GM21528 (cell line): ENCODE measurements around the gene AMH.

Experiments
- ATAC-seq: cut with Tn5 transposase; IDR thresholded peaks from one replicate; pipeline ENCODE4 v1.9.1; 2021; ENCODE audit warnings: mild to moderate bottlenecking, moderate library complexity; ENCODE audit not compliant: unreplicated experiment, low FRiP score

The AMH gene

DNA sequence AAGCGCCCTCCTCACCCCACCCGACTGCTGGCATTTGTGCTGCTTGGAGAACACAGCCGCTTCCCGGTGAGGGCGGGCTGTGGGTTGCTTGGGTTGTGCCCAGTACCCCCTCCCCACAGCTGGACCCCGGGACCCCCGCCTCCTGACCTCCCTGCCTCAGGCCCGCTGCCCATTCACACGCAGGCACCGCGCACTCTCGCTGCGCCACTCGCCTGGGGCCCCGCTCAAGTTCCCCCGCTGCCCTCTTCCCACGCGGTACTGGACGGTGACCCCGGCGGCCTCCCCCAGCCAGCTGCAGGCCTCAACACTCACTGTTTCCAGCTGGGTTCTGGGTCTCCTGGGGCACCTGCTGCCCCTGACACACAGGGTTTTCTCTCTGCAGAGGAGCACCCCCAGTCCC lies 29.4 kb upstream of the AMH start:
- no peak for ATAC-seq

DNA sequence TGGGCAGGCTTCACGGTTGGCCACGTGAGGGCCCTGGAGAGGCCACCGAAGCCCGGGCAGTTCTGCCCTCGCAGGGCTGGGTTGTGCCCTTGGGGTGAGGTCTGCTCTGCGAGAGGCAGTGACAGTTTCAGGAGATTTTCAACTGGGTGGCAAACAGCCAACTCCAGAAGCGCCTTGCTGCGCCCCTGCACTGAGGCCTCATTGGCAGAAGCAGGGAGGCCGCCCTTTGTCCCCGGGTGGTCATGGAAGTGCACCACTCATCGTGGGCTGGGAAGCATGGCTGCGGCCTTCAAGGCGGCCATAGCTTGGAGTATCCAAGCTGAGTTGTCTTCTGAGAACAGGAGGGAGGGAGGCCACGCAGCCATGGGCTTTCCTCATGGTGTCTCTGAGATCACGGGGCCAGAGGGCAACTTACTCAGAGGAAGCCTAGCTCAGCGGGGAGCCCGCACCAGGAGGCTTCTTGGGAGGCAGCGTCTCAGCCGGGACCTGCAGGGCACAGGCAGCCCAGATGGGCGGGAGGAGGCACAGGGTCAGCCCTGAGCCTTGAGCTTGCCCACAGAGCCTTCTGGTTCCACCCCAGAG lies 27.8 kb upstream of the AMH start:
- ATAC-seq = no peak

DNA sequence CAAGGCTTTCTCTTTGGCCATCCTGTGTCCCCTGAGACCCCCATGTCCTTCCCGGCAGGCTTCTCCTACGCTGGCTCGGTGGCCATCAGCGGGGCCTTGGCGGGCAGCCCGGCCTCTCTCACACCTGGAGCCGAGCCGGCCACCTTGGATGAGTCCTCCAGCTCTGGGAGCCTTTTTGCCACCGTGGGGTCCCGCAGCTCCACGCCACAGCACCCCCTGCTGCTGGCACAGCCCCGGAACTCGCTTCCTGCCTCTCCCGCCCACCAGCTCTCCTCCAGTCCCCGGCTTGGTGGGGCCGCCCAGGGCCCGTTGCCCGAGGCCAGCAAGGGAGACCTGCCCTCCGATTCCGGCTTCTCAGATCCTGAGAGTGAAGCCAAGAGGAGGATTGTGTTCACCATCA lies 27.2 kb upstream of the AMH start:
- no peak for ATAC-seq

DNA sequence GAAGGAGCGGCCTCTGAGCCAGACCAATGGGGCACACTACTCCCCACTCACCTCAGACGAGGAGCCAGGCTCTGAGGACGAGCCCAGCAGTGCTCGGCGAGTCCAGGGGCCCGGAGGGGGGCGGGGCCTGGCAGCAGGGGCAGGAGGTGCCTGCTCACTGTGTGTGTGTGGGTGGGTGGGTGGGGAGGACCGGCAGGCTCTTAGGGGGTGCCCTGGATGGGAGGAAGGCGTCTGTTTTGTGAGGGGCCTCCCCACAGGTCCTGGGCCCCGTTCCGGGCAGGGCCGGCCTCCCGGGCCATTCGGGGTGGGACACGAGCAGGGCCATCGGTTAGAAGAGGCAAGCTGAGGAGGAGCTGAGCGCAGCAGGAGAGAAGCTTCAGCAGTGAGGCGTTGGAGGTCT lies 25.7 kb upstream of the AMH start:
- no peak for ATAC-seq

DNA sequence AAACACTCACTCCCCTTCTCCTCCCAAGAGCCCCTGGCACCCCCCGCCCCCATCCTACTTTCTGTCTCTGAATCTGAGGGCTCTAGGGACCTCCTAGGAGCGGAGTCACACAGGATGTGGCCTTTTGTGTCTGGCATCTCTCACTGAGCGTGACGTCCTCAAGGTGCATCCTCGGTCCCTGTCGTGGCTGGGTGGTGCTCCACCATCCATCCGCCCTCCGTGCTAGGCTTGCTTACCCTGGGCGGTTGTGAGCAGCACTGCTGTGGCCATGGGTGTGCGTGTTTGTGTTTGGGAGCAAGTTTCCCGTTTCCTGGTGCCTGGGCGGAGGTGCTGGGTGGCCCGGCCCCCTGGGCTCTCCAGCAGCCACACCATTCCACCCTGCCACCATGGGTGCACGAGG lies 25.2 kb upstream of the AMH start:
- ATAC-seq = no peak

DNA sequence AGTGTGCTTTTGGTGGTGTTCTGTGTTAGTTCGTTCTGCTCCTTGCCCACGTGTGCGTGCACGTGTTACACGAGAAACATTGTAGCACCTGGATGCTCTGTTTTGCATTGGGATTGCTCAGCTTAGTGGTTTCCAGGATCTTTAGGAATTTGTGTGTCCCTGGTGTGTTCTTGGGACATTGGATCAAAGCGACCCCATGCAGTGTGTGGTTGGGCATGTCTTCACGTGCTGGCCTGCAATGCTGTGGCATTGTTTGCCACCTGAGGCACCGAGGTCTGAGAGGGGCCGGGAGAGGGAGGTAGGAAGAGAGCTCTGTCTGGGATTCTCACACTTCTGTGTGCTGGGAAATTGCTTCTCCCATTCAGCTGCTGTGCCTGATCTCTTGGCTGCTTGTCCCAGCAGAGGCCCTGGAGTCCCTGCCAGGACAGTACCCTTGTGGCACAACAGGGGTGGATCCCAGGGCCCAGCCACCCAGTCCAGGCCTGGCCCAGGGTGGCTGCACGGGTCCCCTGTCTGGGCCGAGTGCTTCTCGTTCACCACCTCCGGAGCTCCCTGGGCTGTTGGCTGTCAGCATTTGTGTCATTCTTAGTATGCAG lies 24.3 kb upstream of the AMH start:
- ATAC-seq = no peak

DNA sequence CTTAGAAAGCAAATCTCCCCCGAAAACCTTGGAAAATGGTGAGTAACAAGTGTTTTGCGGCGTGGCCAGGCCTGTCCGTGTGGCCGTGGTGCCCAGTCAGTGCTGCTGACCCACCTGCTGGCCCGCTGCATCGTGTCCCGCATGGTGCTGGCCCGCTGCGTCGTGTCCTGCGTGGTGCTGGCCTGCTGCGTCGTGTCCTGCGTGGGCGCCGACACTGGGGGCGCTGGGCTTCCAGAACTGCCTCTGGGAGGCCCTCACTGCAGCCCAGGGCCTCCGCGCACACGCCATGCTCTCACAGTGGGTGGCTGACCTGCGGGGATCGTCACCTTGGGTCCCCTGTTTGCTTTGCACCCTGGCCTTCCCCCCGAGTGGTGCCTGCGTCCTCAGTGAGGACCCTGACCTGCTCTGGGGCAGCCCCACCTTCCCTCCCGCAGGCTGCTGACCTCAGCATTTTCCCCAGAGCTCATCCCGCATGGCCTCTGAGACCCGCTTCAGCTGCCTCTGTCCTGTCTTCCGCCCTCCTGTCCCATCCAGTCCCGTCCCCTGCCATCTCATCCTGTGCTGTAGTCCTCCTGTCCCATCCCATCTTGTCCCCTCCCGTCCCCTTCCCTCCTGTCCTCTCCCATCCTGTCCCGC lies 23.6 kb upstream of the AMH start:
- no peak for ATAC-seq

DNA sequence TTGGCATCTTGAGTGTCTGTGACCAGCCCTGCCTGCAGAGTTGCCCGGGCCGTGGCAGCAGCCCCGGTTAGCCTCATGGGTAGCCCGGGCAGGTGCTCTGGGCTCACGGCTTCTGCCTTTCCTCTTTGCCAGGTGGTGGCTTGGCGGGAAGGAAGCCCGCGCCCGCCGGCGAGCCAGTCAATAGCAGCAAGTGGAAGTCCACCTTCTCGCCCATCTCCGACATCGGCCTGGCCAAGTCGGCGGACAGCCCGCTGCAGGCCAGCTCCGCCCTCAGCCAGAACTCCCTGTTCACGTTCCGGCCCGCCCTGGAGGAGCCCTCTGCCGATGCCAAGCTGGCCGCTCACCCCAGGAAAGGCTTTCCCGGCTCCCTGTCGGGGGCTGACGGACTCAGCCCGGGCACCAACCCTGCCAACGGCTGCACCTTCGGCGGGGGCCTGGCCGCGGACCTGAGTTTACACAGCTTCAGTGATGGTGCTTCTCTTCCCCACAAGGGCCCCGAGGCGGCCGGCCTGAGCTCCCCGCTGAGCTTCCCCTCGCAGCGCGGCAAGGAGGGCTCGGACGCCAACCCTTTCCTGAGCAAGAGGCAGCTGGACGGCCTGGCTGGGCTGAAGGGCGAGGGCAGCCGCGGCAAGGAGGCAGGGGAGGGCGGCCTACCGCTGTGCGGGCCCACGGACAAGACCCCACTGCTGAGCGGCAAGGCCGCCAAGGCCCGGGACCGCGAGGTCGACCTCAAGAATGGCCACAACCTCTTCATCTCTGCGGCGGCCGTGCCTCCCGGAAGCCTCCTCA lies 22.9 kb upstream of the AMH start:
- no peak for ATAC-seq

DNA sequence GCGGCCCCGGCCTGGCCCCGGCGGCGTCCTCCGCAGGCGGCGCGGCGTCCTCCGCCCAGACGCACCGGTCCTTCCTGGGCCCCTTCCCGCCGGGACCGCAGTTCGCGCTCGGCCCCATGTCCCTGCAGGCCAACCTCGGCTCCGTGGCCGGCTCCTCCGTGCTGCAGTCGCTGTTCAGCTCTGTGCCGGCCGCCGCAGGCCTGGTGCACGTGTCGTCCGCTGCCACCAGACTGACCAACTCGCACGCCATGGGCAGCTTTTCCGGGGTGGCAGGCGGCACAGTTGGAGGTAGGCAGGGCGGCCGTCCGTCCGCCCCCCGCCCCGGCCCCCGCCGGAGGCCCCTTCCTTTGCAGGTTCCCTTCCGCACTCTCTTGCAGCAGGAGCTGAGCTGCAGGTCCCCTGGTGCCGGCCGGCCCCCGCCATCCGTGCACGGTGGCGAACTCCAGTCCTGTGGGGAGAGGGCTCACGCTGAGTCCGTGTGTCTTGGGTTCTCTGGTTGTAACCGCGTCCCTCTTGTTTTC lies 22.2 kb upstream of the AMH start:
- no peak for ATAC-seq

DNA sequence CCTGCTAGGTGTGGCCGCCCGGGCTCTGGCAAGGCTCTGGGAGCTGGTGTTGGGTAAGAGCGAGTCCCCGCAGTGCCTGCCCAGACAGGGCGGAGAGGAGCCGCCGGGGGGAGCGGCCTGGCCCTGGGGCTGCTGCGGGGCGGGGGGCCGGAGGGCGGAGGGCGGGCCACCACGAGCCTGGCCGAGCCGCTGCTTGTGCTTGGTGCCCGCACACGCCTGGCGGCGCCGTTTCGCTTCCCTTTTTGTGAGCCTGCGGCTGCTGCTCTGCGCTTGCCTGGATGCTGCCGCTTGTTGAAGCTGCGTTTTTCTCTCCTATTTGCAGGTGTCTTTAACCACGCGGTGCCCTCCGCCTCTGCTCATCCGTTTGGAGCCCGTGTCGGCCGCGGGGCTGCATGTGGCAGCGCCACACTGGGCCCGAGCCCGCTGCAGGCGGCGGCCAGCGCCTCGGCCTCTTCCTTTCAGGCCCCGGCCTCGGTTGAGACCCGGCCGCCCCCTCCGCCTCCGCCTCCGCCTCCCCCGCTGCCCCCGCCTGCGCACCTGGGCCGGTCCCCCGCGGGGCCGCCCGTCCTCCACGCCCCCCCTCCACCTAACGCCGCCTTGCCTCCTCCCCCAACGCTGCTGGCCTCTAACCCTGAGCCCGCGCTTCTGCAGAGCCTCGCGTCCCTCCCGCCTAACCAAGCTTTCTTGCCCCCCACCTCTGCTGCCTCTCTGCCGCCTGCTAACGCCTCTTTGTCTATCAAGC lies 21.5 kb upstream of the AMH start:
- ATAC-seq = no peak

DNA sequence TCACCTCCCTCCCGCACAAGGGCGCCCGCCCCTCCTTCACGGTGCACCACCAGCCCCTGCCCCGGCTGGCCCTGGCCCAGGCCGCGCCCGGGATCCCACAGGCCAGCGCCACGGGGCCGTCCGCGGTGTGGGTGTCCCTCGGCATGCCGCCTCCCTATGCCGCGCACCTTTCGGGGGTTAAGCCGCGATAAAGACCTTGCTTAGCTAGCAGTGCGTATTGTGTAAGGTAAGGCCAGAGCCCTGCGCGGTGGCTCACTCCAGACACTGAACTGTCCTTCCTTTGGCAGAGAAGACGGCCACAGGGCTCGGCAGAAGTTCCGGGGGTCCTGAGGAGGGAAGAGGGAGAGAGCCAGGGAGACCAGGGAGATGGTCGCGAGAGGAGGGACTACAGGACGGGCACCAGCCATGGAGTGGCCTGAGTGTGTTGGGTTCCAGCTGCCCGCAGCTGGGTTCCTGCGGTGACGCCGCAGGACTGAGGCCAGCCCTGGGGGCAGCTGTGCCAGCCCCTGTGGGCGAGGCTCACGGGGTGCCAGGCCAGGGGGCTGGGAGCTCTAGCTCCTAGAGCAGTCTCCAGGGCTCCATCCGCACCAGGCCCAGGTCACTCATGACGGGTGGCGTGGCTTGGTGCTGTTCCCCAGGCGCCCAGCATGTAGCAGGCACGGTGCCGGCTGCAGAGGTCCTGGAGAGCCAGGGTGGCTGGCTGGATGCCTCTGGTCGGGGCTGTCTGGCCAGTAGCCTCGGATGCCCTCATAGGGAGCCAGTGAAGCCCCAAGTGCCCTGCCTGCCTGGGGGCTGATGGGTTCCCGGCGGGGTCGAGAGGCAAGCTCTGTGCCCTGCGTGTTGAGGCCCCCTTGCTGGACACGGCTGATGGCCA lies 20.7 kb upstream of the AMH start:
- ATAC-seq = no peak

DNA sequence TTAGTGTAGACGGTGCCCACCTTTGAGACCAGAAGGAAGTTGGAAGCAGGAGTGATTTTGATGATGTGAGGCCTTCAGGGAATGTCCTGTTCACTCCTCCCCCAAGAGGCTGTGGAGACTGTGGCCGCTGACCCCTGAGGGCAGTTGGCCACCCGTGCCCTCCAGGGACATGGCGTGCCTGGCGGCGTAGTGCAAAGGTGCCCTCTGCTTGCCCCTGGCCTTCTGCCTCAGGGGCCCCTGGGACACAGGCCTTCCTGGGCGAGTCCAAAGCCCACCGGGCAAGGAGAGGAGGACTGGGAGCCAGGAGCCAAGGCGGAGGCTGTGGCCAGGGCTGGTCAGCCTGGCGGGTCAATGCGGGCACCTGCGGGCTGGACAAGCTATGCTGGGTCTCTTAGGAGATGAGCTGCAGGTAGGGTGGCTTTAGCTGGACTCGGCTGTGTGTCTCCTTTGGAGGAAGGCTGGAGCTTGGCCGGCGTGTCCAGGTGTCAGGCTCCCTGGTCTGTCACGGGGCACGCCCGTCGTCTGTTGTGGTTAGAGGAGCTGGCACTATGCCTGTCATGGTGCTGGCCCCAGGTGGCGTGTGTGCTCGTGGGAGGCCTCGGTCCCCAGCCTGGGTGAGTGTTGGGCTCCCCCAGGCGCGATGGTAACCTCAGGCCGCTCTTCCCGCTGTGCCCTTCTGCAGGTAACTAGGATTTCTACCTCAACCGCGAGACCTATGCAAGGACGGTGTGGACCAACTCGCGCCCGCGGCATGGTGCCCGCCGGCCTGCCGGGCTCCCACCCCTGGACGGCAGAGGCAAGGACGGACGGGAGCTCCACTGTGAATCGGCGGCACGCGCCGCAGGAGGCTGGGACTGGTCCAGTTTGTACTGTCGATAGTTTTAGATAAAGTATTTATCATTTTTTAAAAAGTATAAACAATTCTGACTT lies 19.8 kb upstream of the AMH start:
- no peak for ATAC-seq

DNA sequence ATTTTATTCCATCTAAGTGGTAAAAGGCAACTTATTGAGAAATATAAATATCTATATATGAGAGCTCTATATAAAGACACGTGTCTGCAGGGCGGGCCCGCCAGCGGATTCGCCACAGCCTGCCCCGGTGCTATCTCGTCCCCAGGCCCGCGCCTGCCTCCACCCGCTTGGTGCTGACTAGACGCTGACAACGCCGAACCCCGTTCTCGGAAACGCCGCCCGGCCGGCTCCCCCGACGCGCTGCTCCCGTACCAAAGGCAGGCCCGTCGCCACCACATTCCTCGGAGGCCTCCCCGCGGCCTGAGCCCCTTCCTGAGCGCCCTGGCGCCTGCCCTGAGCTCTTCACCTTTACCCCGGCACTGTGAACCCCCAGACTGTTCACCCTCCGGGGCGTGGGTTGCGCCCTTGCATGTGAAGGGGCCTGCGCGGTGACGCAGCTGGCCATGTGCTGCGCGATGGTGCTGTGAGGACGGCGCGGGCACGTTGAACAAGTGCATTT lies 19.0 kb upstream of the AMH start:
- ATAC-seq = no peak

DNA sequence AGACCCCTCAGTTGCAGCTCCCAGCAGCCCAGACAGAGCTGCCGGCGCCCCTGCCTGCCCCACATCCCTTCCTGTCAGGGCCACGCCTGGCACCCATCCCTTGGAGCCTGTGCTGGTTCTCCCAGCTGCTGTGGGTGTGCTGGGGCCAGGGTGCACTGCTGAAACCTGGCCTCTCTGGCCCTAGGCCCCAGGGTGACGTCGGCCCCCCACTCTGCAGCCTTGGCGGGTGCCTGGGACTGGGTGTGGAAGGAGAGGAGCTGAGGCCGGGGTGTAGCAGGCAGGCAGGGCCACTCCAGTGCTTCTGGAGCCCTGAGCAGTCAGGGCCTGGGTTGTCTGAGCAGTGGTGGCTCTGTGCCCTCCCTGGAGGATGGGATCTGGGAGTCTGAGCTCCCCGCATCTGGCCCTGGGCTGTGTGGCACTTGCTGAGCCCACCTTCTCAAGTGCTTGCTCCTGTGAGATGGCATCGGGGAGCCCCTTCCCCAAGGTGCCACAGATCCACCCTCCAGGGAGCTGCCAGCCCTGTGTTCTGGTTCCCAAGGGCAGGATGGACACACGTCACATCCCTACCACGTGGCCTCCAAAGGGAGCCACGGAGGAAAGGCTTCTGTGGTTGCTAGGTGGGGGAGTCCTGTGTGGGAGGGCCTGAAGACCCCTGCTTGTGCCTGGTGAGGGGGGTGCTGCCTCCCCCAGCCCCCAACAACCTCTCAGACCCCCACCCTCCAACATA lies 18.2 kb upstream of the AMH start:
- no peak for ATAC-seq

DNA sequence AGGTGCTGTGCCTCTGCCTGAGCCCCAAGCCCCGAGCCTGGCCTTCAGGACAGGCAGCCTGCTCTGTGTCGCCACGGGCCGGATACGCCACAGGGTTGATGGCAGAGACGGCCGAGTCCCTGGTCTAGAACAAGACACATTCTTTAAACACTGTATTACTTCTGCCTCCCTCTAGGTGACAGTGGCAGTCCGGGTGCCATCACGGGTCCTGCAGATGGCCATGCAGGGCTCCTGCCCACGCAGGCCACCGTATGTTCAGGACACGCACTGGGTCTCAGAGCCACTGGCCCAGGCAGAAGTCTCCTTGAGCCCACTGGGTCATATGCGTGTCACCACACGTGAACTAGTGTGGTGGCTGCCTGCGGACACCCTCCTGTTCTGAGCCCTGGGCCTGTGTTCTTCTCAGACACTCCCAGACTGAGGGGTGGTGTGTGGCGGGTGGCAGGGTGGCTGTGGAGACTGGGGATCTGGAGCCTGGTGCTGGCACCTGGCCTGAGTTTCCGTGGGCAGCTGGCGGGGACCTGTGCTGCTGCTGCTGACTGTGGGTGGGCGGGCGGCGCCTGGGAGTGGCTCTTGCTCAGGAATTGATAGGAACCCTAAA lies 17.4 kb upstream of the AMH start:
- no peak for ATAC-seq

DNA sequence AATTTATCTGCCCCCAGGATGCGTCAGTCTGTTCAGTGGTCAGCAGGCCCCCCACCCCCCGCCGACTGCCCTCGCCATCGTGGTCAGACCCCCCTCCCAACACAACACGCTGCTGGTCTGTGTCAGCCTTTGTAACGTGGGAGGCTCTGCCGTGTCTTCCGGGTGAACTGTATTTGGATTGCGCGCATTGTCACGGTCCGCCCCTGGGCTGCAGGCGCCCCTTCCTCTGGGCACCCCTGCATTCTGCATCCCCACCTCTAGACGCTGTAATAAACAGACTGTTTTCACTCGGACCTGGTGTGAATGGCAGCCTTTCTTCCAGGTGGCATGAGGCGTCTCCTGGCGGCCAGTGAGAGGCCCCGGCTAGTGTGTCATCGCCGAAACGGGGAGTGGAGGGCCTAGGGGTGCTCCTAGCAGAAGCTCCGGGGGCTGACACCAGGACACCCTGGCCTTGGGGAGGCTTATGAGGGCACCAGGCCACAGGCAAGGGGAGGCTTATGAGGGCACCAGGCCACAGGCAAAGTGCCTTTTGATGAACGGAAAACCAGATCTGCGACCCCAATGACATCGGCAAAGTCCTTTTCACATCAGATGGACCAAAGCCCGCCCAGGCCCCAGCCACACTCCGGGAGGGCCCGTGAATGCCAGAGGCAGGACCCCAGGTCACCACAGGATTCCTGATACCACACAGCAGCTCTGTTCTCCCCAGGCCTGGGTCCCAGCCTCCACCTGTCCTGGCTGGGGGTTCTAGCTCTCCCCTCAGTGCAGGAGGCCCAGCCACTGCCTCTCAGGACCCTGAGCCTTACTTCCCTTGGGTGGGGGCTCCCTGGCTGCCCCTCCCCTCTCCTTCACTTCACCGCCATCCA lies 16.6 kb upstream of the AMH start:
- no peak for ATAC-seq
